DMS 273 (cell line): ENCODE data around the gene ZDHHC8.

Experiments
- DNase-seq: peaks from one replicate; lab custom pipeline; 2025; ENCODE audit not compliant: unreplicated experiment; lab: John Stamatoyannopoulos, UW

ZDHHC8 gene

DNA sequence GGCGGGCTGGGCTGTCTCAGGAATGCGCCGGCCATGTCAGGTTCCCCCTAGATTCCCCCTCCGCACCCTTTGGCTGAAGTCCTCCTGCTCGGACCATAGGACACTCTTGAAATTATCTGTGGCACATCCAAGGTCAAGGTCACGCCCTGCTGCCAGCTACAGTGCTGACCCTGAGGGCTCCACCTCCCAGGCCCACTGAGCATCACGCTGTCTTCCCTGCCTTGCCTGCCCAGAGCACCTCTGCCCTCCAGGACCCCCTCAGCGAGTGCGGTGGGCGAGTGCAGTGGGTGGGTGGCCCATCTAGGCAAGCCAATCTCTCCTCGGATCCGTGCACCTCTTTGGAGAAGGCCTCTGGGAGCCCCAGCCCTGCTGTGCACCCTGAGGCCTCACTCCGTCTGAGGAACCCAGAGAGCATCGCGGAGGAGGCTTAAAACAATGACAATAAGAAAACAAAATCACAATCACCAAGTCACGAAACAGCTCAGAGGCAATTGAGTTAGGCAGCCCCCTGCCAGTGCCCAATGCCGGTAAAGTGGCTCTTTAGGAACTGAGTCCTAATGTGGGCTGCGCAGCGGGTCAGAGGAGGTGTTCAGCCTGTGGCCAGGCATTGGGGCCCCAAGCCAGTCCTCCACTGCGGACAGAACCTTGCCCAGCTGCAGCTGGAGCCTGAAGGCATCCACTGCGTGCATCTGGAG lies 45.8 kb downstream of the ZDHHC8 start:
- DNase-seq, result no peak

DNA sequence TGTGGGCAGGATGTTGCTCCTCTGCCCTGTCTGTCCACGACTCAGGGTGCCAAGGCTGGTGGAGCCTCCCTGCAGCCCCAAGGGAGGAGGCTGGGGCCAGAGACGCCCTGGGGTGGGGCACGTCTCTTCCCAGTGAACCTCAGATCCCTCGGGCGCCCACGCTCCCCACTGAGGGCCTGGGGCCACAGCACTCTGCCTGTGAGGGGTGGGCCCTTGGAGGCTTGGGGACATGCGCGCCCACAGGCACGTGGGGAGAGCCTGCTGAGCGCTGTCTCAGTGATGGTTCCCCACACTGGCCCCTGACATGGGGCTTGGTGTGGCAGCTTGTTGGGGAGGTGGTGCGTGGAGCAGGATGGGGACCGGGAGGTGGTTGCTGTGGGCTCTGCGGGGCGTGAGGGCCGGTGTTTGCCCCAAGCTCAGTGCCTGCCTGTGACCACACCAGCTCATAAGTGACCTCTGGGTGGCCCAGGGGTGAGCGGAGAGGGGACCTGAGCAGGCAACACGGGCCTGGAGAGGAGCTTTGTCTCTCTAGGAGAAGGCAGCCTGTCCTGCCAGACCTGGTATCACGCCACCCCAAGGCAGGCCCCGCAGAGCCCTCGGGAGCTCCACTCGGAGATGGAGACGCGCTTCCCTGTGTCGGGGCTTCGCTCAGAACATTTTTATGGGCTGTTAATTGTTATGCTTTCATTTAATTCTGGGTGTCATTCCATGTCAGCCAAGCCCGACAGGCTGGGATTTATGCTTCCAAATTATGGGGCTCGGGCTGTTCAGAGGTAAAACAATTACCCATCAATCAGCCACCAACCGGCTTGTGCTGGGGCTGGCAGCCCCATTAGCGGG lies 46.7 kb downstream of the ZDHHC8 start:
- DNase-seq, result no peak

DNA sequence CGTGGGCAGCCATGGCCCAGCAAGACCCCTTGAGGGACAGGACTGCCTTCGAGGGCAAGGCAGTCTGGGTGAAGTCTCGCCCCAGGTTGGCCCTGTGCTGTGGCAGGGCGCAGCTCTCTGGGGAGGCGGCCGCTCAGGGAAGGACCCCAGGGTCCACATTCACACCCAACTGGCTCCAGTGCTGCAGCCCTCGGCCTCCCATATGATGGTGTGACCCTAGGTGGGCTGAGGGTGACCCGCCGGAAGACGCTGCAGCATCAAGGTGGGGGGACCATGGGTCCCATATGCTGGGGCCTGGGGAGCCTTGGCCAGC lies 47.3 kb downstream of the ZDHHC8 start:
- no peak for DNase-seq

DNA sequence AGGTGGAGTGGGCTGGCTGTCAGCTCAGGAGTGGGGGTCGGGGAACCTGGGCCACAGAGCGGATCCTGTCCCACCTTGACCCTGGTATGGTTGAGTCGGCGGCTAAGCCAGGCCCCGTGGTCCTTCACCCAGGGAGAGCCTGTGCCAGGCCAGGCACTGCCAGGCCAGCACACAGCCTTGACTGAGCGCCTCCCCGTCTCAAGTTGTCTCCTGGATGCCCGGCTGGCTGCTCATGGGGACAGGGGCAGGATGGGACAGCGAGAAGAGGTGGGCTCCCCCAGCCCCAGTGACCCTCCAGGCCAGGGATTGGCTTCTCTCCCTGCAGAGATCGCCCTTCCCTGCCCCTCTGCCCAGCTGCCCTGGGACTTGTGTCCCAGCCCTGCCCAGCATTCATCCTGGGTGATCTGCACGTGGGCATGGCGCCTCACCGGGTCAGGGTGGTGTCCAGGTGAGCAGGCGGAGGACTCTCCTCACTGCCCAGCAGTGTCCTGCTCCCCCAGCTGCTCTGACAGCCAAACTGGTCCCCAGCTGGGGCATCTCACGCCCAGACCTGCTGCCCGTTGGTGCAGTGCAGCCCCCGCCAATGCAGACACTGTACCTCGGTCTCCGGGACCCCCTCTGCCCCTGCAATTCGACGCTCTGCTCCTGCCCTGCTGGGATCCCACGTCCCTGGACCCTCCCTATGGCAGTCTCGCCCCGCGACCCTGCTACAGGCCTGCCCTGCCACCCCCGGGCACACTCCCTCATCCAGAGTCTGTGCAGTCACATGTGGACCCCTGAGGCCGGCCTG lies 48.0 kb downstream of the ZDHHC8 start:
- no peak for DNase-seq

DNA sequence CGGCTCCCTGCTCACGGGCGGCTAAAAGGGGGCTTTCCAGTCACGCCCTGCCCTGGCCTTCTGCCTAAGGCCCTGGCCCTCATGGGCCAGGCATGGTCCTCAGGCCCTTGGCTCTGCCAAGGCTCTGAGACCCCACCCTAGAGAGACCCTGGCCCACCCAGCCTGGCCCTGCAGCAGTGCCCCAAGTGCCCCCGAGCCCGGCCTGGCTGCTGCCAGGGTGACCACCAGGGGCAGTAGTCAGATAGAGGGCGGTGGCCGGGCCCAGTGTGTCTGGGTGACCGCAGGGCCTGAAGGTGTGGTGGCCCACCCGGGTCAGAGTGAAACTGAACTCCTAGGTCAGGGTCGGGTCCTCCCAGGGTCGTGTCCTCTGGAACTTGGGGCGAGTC lies 48.6 kb downstream of the ZDHHC8 start:
- no peak for DNase-seq

DNA sequence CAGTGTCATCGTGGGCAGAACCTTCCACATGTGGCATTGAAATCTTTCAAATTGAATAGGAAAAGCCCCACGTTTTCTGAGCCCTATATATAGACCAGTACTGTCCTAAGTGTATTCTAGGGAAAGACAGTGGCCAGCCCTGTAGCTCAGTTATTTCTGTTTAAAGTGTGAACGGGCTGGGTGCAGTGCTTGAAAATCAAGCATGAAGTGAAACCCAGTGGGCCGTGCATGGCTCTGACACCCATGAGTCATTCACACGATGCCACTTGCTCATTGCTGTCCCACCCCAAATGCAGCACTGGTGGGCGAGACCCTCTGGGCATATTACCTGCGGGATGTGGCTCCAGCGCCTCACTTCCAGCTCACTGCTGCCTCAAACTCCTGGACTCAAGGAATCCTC lies 49.0 kb downstream of the ZDHHC8 start:
- no peak for DNase-seq

DNA sequence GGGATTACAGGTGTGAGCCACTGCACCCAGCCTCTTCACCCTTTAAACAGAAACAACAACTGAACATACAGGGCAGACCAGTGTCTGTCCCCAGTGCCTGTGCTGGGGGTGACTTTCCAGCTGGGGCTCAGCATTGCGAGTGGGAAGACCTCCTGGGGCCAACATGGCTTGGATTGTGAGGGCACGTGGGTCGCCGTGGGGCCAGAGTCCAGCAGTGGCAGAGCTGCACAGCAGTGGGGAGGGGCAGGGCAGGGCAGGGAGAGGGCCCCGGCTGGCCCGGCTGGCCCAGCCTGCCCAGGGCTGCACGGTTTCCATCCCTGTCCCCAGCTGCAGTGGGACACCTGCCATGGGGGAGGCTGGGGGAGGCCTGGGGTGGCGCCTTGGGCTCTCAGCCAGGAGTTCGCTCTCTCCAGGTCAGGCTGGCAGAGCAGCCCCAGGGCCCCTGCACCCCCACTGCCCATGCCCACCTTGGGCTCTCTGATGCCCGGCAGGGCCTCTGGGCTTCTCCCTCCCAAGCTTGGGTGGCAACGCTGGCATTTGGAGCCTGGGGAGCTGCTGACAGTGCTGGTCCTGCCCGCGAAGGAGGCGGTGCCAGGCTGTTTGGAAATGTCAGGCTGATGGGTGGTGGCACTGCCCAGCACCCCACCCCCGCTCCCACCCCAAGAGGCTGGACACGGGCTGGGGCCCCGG lies 49.7 kb downstream of the ZDHHC8 start:
- no peak for DNase-seq

DNA sequence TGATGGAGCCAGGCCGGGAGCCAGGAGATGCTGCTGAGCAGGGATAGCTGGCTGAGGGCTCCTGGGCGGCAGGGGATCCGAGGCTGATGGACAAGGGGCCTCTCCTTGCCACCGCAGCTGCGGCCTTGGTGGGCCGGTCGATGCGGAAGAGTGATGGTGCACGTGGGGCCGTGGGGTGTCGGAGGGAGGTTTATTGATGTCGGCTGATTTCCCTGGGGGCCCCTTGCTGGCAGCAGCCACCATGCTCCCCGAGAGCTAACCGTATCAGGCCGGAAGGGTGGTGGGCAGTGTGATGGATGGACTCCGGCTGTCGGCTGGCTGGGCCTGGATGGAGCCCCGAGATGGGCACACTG lies 50.3 kb downstream of the ZDHHC8 start:
- DNase-seq, result no peak

DNA sequence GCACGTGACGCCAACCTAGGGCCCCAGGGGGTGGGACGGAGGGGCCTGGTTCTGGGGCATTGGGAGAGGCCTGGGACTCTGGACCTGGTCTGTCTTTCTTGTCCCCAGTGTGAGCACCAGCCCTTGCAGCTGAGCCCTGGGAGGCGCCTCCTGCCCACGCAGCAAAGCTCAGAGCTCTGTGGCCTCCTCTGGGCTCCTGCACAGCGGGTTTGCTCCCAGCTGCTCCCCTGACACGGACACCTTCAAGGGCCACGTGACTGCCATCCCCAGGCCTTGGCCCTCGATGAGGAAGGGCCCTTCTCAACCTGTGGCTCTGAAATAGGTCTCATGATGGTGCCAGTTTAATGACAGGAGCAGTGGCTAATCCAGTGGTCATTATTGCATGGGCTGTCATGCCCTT lies 50.8 kb downstream of the ZDHHC8 start:
- DNase-seq, result peak; percentile 21

DNA sequence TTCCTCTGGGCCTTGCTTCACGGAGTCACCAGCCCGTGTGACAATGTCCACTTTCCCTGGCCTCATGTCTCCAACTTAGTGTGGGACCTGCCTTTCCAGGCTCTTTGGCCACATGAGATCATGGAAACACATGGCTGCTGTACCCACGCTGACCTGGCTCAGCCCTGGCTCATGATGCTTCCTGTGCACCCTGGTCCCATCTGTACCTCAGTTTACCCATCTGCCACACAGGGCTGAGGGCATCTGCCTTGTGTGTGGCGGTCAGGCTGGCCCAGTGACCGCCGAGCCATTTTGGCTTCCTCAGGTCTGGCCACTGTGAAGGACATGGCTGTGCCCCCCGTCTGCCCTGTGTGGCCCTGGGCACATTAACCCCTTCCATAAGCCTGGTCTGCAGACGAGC lies 51.5 kb downstream of the ZDHHC8 start:
- DNase-seq, result no peak

DNA sequence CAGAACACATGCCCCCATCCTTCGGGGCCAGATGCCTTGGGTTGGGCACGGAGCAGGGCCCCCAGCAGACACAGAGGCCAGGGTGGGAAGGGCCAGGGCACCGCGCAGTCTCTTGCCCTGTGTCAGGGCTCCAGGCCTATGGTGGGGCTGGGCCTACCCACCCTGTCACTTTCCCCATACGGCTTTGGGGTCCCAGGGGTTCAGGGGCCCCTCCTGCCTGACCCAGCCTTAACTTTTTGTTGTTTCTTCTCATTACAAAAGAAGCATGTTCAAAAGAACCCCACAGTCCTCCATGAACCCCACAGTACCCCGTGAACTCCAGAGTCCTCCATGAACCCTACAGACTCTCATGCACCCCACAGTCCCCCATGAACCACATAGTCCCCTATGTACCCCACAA lies 52.2 kb downstream of the ZDHHC8 start:
- DNase-seq, result no peak

DNA sequence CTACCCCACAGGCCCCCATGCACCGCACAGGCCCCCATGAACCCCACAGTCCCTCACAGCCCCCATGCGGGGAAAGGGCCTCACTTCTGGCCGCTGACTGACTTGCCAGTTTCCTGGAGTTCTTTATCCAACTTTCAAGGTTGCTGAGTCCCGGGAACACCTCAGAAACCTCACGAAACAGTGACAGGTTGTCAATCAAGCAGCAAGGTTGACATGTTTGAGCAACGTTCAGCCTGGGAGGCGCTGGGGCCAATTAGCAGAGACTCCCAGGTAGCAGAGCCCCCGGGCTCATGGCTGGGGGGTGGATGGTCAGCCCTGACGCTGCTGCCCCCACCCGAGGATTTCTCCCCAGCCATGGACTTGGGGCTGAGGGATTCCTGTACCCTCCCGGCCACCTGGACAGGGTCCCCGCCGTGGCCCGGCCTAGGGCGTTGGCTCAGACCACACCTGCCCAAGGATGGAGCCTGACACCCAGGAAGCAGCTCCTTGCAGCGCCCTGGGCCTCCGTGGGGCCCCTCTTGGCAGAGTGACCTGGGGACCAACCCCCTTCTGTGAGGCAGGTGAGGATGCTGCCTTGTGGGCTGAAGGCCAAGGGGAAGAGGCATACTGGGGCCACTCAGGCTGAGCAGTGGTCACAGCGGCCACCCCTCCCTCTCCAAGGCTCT lies 53.0 kb downstream of the ZDHHC8 start:
- no peak for DNase-seq

DNA sequence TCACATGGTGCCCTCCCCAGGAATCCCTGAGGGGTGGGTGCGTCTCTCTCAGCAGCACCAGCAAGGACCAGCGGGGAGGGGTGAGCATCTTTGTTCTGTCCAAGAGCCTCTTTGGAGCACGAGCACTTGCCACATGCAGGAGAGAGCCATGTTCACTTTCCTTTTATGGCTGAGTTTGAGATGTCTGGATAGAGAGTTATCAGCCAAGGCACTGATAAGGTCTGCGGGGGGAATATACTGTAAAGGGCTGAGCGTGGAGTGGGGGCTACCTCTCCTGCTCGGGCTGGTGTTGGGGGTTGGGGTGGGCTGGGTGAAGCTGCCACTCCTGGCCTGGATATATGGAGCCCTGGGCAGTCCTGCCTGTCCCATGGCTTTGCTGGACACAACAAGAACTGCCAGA lies 54.1 kb downstream of the ZDHHC8 start:
- no peak for DNase-seq

DNA sequence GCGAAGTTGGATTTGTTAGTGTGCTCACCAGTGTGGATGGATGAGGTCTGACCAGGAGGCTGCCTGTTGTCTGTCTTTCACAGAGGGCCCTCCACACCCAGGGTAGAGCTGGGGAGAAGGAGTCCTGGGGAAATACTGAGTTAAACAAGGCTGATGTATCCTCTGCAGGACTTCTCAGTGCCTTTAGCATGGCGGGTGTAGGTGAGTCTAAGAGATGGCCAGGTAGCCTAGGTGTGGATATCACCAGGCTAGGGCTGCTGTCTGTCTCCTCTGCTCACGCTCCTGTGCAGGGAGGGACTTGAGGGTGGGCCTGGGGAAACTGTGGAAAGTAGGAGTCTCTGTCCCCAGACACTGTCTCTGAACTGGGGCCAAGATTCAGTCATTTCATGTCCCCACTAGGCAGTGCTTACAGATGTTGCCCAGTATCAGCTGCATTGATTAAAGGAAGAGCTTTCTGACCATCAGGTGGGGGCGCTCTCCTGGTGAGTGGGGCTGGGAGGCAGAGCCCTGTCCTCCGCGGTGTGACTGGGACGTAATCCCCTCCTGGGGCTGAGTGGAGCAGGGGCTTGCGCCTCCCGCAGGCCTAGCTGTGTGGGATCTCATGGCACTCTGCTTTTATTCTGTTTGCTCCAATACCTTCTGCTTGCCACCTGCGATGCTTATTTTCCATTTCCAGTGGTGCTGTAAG lies 54.7 kb downstream of the ZDHHC8 start:
- DNase-seq, result peak; percentile 21

DNA sequence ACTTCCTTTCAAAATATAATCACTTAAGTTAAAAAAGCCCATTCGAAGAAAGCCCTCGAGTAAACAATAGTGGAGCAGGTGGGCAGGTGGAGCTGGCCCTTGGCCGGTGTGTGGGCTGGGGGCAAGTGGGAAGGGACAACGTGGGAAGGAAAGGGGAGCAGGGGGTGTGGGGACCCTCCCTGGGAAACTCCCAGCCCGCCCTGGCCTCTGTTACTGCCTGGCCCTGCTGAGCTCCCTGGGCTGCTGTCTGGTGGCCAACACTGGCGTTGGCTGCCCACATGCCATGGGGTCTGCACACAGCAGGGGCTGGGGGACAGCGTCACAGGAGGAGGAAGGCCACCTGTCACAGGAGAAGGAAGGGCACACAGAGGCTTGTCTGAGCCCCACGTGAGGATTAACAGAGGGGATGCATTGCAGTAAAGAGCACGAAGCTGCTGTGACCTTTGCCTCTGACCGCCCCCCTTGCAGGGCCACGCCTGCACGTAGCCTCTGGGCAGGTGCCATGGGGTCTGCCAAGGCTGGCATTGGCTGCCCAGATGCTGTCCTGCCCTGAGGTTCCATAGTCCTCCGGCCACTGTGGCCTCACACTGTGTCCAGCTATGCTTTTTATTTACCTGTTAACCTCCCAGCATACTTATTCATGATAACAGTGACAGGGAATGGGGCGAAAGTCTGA lies 55.4 kb downstream of the ZDHHC8 start:
- DNase-seq, result no peak

DNA sequence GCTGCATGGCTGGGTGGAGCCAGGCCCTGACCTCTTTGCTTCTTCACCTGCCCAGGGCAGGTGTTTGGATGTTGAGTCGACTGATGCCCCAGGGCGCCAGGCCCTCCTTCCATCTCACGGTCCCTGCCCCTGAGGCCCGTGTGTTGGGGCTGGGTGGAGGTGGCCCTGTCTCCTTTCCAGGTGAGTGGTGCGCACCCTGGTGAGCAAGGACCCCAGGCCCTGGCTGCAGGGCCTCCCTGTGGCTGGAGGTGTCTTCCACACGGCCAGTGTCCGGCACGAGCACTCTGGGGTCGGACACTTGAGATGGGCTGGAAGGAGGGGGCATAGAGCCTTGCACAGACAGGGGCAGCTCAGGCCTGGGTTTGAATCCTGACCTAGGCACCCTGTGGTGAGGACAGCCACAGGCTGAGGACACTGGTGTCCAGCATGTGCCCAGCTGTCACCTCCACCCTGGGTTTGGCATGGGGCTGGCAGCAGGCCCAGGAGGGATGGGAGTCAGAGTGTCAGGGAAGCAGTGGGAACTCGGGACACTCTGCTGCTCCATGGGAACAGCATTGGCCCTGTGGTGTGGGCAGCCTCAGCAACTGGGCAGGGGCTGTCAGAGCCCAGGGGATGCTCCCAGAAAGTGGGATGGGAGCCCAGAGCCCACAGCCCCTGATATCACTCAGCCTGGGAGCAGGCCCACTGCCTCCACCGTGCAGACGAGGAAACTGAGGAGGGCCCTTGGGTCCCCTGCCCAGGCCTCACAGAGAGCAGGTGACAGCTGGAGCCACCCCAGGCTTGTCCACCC lies 56.4 kb downstream of the ZDHHC8 start:
- no peak for DNase-seq

DNA sequence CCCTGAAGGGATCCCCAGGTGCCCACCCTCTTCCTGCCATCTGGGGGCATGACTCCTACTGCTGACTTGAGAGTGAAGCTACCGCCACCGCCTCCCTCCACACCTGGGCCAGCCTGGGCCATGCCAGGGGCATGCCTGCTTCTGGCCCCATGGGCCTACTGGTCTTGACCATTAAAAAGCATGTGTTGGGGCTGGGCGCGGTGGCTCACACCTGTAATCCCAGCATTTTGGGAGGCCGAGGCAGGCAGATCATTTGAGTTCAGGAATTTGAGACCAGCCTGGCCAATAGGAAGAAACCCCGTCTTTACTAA lies 56.9 kb downstream of the ZDHHC8 start:
- DNase-seq, result no peak

DNA sequence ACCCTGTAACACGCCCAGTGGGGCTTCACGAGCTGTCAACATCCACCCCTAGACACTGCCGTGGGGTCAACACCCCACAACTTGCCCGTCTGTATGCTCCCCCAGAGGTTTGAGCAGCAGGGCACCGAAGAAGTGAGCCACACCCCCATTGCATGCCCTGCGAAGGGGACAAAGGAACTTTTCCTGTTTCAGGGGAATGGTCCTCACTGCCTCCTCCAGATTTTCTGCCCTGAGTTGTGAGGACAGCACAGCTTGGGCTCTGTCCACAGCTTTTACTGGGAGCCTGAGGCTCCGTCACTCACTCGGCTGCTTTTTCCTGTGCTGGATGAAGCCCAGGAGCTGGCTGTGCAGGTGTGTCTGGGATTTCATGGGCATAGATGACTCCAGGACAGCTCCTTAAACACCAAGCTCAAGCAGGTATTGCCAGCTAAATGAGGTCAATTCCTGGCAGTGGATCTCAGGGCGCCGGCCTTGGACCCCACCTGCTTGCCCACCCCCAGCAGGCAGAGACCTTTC lies 59.5 kb downstream of the ZDHHC8 start:
- no peak for DNase-seq

DNA sequence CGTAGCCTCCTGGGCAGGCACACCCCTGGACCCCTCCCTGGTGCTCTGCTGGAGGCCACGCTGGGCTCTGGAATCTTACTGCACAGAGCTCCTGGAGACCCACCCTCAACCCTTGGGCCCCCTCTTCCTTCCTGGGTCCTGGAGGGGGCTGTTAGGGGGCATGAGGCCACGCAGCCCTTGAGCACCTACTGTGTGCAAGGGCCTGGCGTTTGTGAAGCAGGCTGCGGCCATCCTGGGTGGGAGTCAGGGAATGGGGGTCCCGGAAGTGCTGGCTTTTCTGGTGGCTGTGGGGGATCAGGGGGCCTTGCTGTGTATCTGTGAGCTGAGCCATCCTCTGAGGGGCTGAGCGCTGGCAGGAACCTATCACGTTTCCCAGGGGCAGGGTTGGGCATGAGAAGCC lies 60.2 kb downstream of the ZDHHC8 start:
- DNase-seq, result no peak
